GM19397 (cell line): ENCODE results near the gene TPTE2.
"Not testable (repeated sequence)": the region's sequence is repeated elsewhere in the genome, so short reads cannot be mapped to it uniquely, and the experiment has no call there.

Source experiments
- ATAC-seq: cut with Tn5 transposase; IDR thresholded peaks from one replicate; pipeline ENCODE4 v1.9.1; 2021; ENCODE audit warnings: mild to moderate bottlenecking, moderate library complexity; ENCODE audit not compliant: unreplicated experiment

Gene TPTE2

DNA sequence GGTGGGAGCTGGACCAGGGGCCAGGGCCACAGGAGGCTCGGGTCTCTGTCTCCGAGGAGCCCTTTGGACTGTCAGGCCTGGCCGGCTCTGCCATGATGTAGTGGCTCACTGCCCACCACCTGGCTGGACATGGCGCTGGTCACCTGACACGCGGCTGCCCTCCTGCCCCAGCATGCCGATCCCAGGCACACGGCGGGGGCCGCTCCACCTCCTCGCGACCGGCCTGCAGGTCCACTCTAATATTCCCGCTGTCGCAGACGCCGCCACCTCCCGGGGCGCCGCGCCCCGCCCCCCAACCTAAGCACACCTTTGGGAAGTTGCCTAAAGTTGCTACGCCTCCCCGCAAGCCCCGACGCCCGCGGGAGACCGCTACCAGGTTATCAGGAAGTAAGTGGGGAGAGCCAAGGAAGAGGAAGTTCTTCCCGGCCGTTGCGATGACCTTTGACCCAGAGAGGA is at the start of gene TPTE2:
TPTE2 (minus strand) TSS at position 406 of the 456 bp plus-strand sequence. CDS start 58,298 bp downstream, outside the sequence.
- not testable (repeated sequence) for ATAC-seq

DNA sequence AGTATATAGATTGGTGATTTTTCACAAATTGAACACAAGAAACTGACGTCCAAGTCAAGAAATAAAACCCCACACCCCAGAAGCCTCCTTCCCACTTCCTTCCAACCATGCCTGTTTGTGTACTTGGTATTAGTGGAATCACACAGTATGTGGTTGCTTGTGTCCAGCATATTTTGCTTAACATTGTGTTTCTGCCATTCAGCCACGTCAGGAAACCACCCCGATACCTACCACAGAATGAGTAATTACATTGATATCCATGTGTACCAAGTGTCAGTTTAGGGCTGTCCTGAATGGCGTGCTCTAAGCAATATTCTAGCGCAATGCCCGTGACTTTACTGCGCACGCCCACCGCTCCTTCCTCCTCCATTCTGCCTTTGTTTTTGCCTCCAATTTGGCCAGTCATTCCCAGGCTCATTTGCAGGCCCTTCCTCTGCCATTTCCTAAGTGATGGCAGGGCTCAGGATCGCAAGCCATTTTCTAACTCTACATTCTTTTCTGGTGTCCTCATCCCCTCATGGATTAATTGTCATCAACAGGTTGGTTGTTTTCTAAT is 46.3 kb upstream of the TPTE2 start:
- ATAC-seq, result no peak

DNA sequence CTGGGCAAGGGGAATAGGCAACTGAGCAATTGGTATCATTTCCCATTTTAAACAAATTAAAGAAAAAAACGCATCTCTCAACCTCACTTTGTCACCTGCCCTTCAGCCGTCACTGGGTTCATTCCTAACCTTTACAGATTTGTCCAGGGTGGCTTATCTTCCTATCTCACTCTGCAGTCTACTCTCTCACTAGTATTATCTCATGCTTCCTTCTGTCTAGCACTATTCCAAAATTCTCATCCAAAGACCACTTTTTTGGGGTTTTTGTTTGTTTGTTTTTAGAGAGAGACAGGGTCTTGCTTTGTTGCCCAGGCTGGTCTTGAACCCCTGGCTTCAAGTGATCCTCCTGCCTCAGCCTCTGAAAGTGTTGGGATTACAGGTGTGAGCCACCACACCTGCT is 45.4 kb upstream of the TPTE2 start:
- ATAC-seq, result no peak

DNA sequence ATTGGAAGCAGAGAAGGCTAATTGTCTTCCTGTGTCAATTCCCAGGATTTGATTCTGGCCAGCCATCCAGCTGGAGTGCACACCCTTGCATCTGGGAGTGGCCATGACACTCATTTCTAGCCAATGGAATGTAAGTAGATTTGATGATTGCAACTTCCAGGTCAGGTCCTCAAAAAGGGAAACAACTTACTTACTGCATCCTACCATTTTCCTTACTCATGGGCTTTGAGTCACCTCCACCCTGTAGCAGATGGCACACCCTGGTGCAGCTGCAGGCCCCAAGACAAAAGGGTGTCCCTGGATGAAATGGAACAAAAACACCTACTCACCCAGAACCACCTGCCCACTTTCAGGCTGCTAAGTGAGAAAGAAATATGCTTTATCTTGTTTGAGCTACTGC is 44.8 kb upstream of the TPTE2 start:
- ATAC-seq, result no peak

DNA sequence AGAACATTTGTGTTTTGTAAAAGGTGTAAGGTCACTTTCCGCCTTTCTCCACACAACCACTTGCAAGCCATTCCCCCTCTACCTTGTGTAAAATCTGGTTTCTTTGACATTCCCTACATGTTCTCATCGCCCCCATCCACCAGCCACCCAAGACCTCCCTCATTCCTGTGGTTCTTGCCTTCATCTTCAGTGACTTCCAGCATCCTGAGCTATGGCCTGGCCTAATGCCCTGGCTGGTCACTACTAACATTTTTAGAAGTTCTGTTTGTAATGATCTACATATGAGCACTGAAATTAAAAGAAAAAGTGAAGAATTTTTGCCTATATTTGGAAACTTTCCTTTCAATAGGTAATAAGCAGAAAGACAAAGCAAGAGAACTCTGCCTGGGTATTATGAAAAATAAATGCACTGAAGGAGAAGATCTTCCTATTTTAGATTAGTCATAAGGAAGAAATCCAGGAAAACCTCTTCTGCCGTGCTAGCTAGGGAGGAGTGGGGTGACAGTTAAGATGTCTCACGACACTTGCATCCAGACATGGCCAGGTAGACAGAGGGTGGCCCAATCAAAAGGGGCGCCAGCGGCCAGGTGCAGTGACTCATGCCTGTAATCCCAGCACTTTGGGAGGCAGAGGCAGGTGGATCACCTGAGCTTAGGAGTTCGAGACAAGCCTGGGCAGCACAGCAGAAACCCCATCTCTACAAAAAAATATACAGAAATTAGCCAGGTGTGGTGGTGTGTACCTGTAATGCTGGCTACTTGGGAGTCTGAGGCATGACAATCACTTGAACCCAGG is 44.0 kb upstream of the TPTE2 start:
- no peak for ATAC-seq

DNA sequence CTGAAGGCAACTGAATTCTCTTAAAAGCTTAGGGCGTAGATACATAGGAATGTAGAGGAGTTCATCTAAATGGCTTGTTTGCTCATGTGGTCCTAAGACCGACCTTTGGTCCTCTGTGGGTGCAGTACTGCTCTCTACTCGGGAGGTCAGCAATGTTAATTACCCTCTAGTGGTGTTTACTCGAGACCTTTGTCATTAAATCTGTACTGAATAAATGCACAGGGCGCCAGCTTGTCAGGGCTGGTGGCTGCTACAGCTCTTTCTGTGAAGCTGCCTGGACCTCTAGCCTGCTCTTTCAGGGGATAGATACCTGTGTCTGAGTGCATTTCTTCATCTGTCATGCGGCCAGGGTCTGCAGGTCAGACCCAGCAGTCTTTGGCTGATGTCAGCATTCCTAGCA is 43.0 kb upstream of the TPTE2 start:
- ATAC-seq, result no peak

DNA sequence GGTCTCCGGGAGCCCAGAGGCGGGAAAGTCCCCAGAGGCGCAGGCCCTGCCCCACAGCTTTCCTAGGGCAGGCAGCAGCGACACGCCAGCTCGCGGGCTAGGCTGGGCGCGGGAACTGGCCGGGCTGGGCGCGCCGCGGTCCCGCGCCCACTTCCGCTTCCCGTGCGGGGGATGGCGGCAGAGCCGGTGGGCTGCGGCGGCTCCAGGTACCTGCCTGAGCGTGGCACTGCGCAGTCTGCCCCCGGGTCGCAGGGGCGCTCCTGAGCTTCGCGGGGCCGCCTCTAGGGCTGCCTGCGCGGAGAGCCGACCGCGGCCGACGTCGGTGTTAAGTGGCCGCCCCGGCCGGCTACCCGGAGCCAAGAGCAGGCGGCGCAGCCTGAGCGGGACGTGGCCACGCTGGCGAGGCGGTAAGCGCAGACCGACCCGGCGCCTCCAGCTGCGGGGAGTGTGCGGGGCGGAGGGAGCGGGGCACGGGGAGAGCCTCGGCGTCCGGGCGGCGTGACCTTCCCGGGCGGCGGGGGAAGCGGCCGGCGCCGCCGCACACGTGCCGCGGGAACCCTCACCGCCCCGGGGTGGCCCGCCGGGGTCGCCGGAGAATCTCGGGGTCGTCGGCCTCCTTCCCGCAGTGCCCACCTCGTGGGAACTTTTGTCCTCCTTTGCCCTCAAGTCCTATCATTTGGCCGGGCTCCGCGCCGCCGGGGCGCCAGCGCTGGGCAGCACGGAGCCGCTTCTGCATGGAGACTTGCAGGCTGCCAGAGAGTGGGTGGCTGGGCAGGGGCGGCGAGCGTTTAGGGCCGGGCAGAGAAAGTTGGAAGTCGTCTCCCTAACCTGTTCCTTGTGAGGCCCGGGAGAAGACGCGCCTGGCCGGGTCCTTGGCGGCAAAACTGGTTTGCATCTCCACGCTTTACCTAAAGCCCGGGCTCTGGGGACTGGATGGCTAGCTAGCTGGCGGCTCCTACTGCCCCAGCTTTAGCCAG is 40.7 kb upstream of the TPTE2 start:
- peak; percentile 88 for ATAC-seq

DNA sequence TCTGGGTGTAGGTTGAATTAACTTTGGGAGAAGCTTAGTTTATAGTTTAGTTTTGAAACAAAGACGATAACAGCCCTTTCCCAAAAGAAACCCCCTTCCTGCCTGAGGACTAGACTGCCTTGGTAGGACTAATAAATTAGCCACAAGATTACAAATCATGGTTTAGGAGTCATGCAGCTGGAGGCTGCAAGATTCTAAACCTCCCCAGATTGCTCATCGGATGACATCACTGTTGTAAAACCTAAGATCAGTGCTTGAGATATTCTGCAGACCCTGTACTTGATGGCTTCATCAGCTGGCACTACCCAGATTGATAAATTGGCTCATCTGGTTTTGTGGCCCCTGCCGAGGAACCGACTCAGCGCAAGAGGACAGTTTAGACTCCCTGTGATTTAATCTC is 36.2 kb upstream of the TPTE2 start:
- ATAC-seq, result no peak

DNA sequence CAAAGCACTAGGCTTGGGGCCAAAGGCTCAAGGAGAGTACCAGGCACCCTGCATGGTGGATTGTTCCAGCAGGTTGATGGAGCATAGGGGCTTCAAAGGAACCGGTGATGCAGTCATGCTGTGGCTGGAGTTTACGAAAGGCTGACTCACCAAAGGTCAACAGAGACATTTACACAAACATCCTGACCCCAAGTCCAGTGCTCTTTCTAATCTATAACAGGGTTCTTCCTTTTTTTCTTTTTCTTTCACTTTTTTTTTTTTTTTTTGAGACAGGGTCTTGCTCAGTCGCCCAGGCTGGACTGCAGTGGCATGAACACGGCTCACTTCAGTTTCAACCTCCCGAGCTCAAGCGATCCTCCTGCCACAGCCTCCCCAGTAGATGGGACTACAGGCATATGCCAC is 35.6 kb upstream of the TPTE2 start:
- ATAC-seq, result no peak

DNA sequence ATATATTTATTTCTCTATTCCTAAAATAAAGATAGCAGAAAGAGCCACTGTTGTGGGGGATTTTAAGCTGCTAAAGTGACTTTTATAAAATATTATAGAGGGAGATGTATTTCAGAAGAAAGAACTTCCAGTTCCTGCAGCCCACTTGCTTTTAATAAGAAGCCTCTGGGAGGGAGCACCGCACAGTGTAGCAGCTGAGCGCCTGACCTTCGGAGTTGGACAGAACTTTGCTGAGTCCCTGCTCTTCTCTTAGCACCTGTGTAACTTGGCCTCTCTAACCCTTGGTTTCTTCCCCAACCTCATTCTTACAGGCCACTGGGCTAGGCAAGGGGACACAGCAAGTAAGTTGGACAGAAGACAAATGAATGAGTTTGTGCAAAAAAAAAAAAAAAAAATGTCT is 34.8 kb upstream of the TPTE2 start:
- ATAC-seq, result no peak

DNA sequence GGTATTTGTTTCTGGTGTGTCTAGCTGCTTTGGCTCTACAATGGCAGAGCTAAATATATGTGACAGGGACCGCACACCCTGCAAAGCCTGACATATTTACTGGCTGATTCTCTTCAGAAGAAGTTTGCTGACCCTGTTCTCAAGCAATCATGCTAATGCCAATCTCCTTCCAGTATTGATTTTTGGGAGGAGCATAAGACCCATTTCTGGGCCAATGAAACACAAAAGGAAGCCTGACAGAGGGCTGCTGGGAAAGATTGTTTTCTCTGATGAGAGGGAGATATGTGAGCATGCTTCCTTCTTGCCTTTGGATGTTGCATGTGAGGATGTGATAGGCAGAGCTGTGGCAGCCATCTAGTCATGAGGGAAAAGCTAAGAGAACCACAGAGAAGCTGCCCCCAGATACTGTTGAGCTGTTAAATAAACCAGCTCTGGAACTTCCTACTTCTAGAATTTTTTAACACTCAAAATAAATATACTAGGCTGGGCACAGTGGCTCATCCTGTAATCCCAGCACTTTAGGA is 31.4 kb upstream of the TPTE2 start:
- no peak for ATAC-seq

DNA sequence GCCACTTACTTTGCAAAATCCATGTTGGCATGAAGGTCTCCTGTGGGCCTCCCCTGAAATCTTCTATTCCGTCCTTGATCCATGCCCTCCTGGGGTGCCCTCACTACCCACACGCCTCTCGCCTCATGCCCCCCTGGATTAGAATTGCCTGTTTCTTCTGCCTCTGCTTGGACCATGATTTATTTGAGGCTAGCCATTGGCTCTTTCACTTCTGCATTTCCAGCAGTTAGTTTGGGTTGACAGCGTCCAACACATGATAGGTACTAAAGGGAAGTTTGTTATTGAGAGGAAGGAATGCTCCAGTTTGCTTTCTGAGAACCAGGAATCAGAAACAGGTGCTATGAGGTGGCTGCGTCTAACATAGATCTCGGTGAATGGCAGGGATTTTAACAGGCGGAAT is 30.5 kb upstream of the TPTE2 start:
- no peak for ATAC-seq

DNA sequence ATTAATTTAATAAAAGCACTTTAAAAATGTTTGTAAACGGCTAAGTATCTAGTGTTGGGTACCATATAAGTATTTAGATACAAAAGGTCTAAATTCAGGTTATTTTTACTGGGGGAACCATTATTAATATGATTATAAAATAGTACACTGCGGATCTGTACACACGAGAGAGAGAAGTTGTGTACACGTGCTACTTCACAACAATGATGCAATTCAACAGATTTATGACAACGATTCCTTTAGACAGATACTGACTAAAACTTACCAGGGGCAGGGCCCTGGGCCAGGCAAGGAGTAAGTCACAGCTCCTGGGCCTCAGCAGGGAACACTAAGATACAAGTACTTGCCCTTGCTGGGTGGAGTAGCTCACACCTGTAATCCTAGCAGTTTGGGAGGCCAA is 29.1 kb upstream of the TPTE2 start:
- ATAC-seq, result no peak

DNA sequence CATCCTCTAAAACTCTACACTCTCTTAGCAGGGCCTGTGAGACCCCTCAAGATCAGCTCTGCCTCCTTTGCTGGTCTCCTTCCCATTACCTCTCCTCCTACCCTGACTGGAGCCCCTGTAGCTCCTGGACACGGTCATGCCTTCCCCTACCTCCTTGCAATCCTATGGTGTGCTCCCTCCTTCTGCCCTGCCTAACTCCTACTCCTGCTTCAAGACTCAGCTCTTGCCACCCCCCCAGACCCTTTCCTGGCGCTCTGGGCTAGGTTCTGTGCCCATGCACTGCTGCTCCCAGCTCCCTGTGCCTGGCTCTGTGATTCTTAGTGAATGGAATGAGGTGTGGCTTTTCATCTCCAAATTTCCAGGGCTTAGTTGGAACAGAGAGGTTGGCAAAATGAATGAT is 28.0 kb upstream of the TPTE2 start:
- no peak for ATAC-seq

DNA sequence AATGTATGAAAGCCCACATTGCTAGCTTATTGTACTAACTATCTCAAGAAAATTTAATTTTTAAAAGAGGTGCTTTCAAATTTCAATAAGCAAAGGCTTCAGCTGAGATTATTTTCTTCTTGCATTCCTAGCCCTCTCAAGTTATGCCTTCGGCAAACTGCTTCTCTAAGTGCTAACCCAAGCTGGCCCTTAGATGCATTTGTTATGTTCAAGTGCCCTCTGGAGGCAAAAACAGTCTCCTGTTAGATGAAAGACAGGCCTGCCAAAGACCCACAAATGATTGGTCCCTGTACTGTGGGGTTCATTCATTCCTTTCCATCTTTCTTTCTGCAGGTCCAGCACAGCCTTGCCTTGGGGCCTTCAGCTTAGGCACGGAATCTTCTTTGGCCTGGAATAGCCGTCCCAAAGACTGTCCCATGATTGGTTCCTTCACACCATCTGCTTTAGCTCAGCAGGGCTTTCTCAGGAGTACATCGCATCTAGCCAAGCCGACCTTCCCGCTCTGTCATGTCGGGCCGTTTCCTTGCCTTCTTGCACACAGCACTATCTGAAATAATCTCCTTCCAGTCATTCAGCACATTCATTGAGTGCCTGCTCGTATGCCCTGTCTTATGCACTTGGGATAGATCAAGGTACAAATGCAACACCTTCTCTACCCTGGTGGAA is 26.4 kb upstream of the TPTE2 start:
- ATAC-seq, result peak; percentile 66

DNA sequence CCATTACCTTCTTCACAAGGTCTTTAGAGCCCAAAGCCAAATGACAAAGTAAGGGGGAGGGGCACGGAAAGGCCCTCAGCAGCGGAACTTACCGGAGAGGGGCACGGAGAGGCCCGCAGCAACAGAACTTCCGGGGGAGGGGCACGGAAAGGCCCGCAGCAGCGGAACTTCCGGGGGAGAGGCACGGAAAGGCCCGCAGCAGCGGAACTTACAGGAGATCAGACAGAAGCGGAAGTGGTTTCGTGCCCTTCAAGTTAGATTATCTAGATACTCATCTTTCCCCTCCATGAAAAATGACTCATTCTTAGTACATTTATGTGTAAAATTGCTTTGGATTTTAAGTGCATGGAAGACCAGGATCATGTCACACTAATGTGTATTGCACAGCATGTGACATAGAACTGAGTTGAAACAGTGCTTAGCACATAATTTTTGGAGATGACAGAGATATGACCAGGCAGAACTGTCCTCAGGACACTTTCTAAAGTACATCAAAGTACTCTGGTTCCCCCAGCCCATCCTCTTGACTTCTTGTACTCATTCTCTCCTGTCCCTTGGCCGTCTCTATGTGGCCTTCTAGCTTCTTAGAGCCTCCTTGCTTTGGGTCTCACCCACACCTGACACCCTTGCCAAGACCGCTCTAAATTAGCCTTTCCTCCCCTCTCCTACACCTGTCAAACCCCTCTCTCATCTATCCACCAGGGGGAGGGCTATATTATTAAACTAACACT is 25.7 kb upstream of the TPTE2 start:
- ATAC-seq, result peak; percentile 75

DNA sequence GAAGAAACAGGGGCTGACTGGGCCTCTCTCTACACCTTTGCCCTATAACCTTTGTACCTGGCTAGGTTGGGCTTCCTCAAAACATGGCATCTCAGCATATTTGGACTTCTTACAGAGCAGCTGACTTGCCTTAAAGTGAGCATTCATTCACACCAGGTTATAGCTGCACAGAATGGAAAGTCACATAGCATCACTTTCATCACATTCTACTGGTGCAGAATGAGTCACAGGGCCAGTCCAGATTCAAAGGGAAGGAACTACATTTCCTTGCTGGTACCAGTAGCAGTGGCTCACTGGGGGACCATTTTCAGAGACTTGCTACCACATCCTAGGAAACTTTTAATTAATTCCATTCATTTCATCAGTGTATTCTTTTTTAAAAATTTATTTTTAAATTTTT is 20.3 kb upstream of the TPTE2 start:
- ATAC-seq, result no peak

DNA sequence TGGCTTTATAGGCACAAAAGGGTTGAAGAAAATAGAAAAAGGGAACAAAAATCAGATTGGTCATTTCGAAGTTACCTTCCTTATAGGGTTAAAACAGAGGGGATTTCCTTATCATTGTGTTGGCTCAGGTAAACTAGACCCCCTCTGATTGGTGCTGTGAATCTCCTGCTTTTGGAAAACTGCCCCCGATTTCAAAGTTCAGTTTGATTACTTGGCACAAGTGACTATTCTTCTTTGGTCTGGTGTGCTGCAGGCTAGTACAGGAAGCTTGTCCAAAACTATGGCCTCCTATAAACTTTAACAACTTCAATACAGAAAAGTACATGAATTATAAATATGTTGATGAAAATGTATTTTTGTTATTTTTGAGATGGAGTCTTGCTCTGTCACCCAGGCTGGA is 13.9 kb upstream of the TPTE2 start:
- ATAC-seq, result no peak

DNA sequence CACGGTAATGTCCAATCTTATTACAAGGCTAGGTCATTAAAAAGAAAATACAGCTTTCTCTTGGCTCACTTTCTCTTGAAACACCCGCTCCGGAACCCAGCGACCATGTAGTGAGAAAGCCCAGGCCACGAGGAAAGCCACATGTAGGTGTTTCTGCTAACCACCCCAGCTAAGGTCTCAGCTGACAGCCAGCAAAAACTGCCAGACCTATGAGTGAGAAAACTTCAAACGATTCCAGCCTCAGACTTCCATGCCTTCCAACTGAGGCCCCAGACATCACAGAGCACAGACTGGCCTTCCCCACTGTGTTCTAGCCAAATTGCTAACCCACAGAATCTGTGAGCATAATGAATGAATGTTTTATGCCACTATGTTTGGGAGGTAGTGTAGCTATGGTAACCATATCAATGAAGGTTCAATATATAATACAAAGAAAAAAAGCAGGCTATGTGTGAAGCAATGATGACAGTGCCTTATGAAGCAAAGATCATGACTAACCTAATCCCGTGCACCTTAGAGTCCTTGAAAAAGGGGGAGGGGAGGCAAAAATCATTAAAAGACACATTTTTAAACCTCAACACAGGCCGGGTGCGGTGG is 11.9 kb upstream of the TPTE2 start:
- no peak for ATAC-seq

DNA sequence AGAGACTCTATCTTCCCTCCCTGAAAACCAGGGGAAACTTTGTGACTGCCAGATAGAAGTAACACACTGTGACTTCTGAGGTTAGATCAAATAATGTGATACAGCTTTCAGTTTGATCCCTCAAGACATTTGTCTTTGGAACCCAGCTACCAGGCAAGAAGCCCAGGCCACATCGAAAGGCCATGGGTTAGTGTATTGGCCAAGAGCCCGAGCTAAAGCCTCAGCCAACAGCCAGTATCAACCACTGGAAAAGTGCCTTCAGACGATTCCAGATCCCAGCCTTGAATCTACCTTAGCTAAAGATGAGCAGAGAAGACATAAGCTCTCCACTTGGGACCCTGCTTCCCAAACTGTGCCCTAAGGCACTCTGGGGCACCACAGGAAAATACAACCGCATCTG is 10.9 kb upstream of the TPTE2 start:
- no peak for ATAC-seq
